Measurements from ENCODE around the gene ISCA2. TPM values are rescaled to one million over a fixed set of nuclear protein-coding genes. Genes with fewer than 3 reads are reported as not detected.

Gene ISCA2
- total RNA-seq, 1 donor from 2014 or later: 21.2 TPM

DNA sequence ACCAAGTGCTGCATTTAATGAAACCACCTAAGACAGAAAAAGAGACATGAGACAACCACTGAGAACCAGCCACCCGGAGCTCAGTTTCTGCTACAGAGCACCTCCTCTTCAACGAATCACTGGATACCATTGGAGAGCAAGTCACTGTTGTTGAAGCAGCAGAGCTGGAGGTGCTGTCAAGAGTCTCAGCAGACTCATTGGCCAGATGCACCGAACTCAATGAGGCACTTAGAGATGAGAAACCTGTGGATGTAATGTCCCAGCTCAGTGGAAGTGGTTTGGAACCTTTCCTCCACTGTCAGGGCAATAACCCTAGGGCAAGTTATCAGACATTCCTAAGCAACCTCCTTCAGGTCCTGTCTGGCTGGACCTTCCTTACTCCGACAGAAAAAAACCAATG, 13.5 kb upstream of the ISCA2 start:
- no peak for TF ChIP-seq EZH2 (IDR thresholded peaks at IDR 0.05; ENCODE audit: insufficient read depth, low read length)
- TF ChIP-seq, protein P1, sequence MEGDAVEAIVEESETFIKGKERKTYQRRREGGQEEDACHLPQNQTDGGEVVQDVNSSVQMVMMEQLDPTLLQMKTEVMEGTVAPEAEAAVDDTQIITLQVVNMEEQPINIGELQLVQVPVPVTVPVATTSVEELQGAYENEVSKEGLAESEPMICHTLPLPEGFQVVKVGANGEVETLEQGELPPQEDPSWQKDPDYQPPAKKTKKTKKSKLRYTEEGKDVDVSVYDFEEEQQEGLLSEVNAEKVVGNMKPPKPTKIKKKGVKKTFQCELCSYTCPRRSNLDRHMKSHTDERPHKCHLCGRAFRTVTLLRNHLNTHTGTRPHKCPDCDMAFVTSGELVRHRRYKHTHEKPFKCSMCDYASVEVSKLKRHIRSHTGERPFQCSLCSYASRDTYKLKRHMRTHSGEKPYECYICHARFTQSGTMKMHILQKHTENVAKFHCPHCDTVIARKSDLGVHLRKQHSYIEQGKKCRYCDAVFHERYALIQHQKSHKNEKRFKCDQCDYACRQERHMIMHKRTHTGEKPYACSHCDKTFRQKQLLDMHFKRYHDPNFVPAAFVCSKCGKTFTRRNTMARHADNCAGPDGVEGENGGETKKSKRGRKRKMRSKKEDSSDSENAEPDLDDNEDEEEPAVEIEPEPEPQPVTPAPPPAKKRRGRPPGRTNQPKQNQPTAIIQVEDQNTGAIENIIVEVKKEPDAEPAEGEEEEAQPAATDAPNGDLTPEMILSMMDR (IDR thresholded peaks at IDR 0.05; ENCODE audit: insufficient read depth, low read depth, low read length): no peak
- peaks cover 8% of the 10 kb centered on the region for H3K36me3 Mint-ChIP-seq (ENCODE audit: low read depth, unreplicated experiment)

DNA sequence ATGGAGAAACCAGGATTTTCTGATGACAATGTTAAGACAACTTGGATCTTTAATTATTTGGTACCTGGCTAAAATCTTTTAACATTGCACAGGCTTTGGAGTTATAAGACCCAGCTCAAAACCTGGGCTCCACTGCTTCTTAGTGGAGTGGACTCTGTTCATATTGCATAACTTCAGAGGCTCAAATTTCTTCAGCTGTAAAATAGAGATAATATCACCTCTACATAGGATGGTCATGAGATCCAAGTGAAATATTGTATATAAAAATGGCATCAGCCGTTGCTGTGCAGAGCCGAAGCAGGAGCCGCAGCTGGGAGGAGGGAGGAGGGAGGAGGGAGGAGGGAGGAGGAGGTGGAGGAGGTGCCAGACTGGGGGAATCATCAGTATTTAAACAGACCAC, 11.0 kb upstream of the ISCA2 start:
- Histone ChIP-seq H3K9me3 (ENCODE audit: insufficient read depth, low read depth, low read length) (no peaks in the 10 kb centered on the region), H3K27ac (ENCODE audit: low read depth, low read length) (no peak overlapping the region), H2AFZ (ENCODE audit: low read depth, low read length) (no peak overlapping the region), H3K4me3 (ENCODE audit: insufficient read depth, low read depth, low read length) (no peak overlapping the region), H3K27me3 (ENCODE audit: insufficient read depth, low read length) (no peaks in the 10 kb centered on the region), H4K20me1 (ENCODE audit: insufficient read depth, low read length) (peaks cover 4% of the 10 kb centered on the region), H3K36me3 (ENCODE audit: insufficient read depth, low read length) (peaks cover 21% of the 10 kb centered on the region), H3K4me2 (ENCODE audit: low read length) (no peak overlapping the region), H3K4me1 (ENCODE audit: insufficient read depth, low read length) (peaks cover 13% of the 10 kb centered on the region), H3K79me2 (ENCODE audit: insufficient read depth, low read length) (peaks cover 4% of the 10 kb centered on the region), H3K9ac (ENCODE audit: low read length) (no peak overlapping the region)
- FAIRE-seq (no peak), DNase-seq (ENCODE audit: low read depth) (no peak)
- Mint-ChIP-seq H3K27me3 (ENCODE audit: low read depth, unreplicated experiment) (no peaks in the 10 kb centered on the region), H3K4me1 (ENCODE audit: low read depth, unreplicated experiment) (peaks cover 23% of the 10 kb centered on the region), H3K4me3 (ENCODE audit: unreplicated experiment) (no peak overlapping the region), H3K9me3 (ENCODE audit: unreplicated experiment) (no peaks in the 10 kb centered on the region), H3K27ac (ENCODE audit: unreplicated experiment) (no peak overlapping the region), H3K36me3 (ENCODE audit: low read depth, unreplicated experiment) (peaks cover 8% of the 10 kb centered on the region)
- TF ChIP-seq, protein P1 (IDR thresholded peaks at IDR 0.05; ENCODE audit: insufficient read depth, low read depth, low read length): no peak
- TF ChIP-seq EZH2 (IDR thresholded peaks at IDR 0.05; ENCODE audit: insufficient read depth, low read length): no peak

More for the DNA sequence above, 13.5 kb upstream of the ISCA2 start:
- Mint-ChIP-seq H3K4me3 (ENCODE audit: unreplicated experiment) (no peak overlapping the region), H3K9me3 (ENCODE audit: unreplicated experiment) (no peaks in the 10 kb centered on the region), H3K27ac (ENCODE audit: unreplicated experiment) (peak overlapping the region; percentile 41), H3K27me3 (ENCODE audit: low read depth, unreplicated experiment) (no peaks in the 10 kb centered on the region), H3K4me1 (ENCODE audit: low read depth, unreplicated experiment) (peaks cover 19% of the 10 kb centered on the region)
- FAIRE-seq (no peak), DNase-seq (ENCODE audit: low read depth) (peak; percentile 26)
- no peaks in the 10 kb centered on the region for H3K9me3 ChIP-seq (ENCODE audit: insufficient read depth, low read depth, low read length)
- no peak overlapping the region for H3K4me2 ChIP-seq (ENCODE audit: low read length)
- no peaks in the 10 kb centered on the region for H3K79me2 ChIP-seq (ENCODE audit: insufficient read depth, low read length)
- H3K27me3 ChIP-seq (ENCODE audit: insufficient read depth, low read length): no peaks in the 10 kb centered on the region
- no peak overlapping the region for H2AFZ ChIP-seq (ENCODE audit: low read depth, low read length)
- H4K20me1 ChIP-seq (ENCODE audit: insufficient read depth, low read length): no peaks in the 10 kb centered on the region
- no peak overlapping the region for H3K4me3 ChIP-seq (ENCODE audit: insufficient read depth, low read depth, low read length)
- H3K27ac ChIP-seq (ENCODE audit: low read depth, low read length): no peak overlapping the region
- no peak overlapping the region for H3K9ac ChIP-seq (ENCODE audit: low read length)
- H3K36me3 ChIP-seq (ENCODE audit: insufficient read depth, low read length): peaks cover 19% of the 10 kb centered on the region
- H3K4me1 ChIP-seq (ENCODE audit: insufficient read depth, low read length): peaks cover 9% of the 10 kb centered on the region

- Histone ChIP-seq H3K4me1 (ENCODE audit: insufficient read depth, low read length) (peaks cover 19% of the 10 kb centered on the region), H4K20me1 (ENCODE audit: insufficient read depth, low read length) (peaks cover 4% of the 10 kb centered on the region), H3K27me3 (ENCODE audit: insufficient read depth, low read length) (no peaks in the 10 kb centered on the region), H3K79me2 (ENCODE audit: insufficient read depth, low read length) (peaks cover 8% of the 10 kb centered on the region), H3K36me3 (ENCODE audit: insufficient read depth, low read length) (peaks cover 21% of the 10 kb centered on the region), H3K27ac (ENCODE audit: low read depth, low read length) (no peak overlapping the region), H3K4me3 (ENCODE audit: insufficient read depth, low read depth, low read length) (no peak overlapping the region), H3K9me3 (ENCODE audit: insufficient read depth, low read depth, low read length) (no peaks in the 10 kb centered on the region), H3K4me2 (ENCODE audit: low read length) (no peak overlapping the region), H3K9ac (ENCODE audit: low read length) (no peak overlapping the region), H2AFZ (ENCODE audit: low read depth, low read length) (no peak overlapping the region)
- no peak for FAIRE-seq
- TF ChIP-seq, protein P1 (IDR thresholded peaks at IDR 0.05; ENCODE audit: insufficient read depth, low read depth, low read length): no peak
- no peak for TF ChIP-seq EZH2 (IDR thresholded peaks at IDR 0.05; ENCODE audit: insufficient read depth, low read length)
- no peak overlapping the region for H3K4me3 Mint-ChIP-seq (ENCODE audit: unreplicated experiment)
- no peaks in the 10 kb centered on the region for H3K9me3 Mint-ChIP-seq (ENCODE audit: unreplicated experiment)
- H3K27me3 Mint-ChIP-seq (ENCODE audit: low read depth, unreplicated experiment): no peaks in the 10 kb centered on the region
- no peak for DNase-seq (ENCODE audit: low read depth)
- peaks cover 23% of the 10 kb centered on the region for H3K4me1 Mint-ChIP-seq (ENCODE audit: low read depth, unreplicated experiment)
- H3K27ac Mint-ChIP-seq (ENCODE audit: unreplicated experiment): no peak overlapping the region
- peaks cover 8% of the 10 kb centered on the region for H3K36me3 Mint-ChIP-seq (ENCODE audit: low read depth, unreplicated experiment)
These were observed 10.2 kb upstream of the ISCA2 start for GRCh38 chr14:74483321-74483720.

Data from astrocyte (in vitro differentiated cells and primary cell).